Activated CD4-positive, CD25-positive, alpha-beta regulatory T cell (primary cell): Measurements from ENCODE around the gene TOMM7.
A peak's percentile ranks its signal among the peaks of the same experiment; 100 is the strongest.
"Not testable (repeated sequence)": the region's sequence is repeated elsewhere in the genome, so short reads cannot be mapped to it uniquely, and the experiment has no call there.

Experiments used
- DNase-seq, 4 experiments: peaks; one replicate each; lab custom pipeline; 2025; lab: John Stamatoyannopoulos, UW

Gene TOMM7

GRCh38 chr7:22853674-22854157, 31.1 kb upstream of the TOMM7 start:
- DNase-seq, result peak in 2 of 4 experiments; percentile 39 to 52

GRCh38 chr7:22853138-22853537, 30.5 kb upstream of the TOMM7 start:
- DNase-seq, result no peak

GRCh38 chr7:22851145-22851544, 28.5 kb upstream of the TOMM7 start:
- DNase-seq, result no peak

GRCh38 chr7:22850394-22850793, 27.7 kb upstream of the TOMM7 start:
- DNase-seq, result not testable (repeated sequence)

DNA sequence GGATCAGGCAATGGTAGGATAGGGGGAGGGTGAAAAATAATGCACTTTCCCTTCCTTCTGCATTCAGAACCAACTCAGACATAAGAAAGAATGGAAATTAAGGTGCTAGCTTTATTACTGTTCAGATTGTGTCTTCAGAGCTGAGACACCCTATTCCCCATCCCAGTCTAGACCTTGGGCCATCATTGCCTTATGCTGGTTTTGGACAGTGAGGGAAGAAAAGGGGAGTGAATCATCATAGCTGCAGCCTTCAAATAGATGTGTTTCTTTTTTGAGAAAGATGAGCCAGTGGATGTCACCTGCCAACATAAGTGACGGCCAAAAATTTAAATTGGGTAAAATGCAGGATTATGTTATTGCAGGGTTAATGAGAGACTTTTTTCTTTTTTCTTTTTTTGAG, 27.0 kb upstream of the TOMM7 start:
- DNase-seq, result no peak

DNA sequence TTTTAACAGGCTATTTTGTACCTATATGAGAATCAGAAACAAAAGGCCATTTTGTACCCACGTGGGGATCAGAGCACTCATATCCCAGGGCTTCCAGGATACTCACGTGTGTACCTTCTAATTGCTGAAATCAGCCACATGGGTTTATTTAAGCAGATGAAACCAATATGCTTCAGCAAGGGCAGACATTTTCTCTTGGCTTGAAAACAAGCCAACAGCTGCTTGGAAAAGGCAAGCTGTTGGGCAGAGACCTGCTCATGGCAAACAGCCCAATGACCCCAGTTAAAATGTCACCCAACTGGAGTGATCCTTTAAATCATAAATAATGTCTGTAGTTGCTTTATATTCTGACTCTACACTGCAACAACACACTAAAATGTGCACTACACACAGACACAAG, 26.5 kb upstream of the TOMM7 start:
- no peak for DNase-seq

- DNase-seq, result no peak
Measured at GRCh38 chr7:22846961-22847360, 24.3 kb upstream of the TOMM7 start.

GRCh38 chr7:22845221-22845834, 22.7 kb upstream of the TOMM7 start:
- DNase-seq, result no peak

- DNase-seq, result no peak
Measured at GRCh38 chr7:22843681-22844309, 21.1 kb upstream of the TOMM7 start.

GRCh38 chr7:22842973-22843372, 20.3 kb upstream of the TOMM7 start:
- no peak for DNase-seq

GRCh38 chr7:22842383-22842941, 19.8 kb upstream of the TOMM7 start:
- no peak for DNase-seq

GRCh38 chr7:22841954-22842353, 19.3 kb upstream of the TOMM7 start:
- DNase-seq, result no peak

GRCh38 chr7:22837308-22837707, 14.7 kb upstream of the TOMM7 start:
- DNase-seq, result no peak

GRCh38 chr7:22836506-22836905, 13.9 kb upstream of the TOMM7 start:
- DNase-seq, result not testable (repeated sequence)

DNA sequence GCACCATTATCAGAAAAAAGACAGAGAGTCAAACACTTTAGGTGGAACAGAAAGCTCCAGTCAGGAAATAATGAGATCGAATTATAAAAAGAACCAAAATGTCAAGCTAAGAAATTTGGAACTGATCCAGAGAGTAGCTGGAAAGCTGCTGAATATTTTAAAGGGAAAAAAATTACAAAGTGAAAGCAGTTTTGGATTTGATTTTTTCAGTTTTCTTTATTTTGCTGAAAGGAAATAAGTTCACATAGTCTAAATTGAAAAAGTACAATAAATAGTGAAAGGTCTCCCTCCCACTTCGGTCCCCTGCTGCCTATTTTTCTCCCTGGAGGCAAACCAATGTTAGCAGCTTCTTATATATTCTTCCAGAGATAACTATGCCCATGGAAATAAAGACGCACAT, 11.3 kb upstream of the TOMM7 start:
- no peak for DNase-seq

DNA sequence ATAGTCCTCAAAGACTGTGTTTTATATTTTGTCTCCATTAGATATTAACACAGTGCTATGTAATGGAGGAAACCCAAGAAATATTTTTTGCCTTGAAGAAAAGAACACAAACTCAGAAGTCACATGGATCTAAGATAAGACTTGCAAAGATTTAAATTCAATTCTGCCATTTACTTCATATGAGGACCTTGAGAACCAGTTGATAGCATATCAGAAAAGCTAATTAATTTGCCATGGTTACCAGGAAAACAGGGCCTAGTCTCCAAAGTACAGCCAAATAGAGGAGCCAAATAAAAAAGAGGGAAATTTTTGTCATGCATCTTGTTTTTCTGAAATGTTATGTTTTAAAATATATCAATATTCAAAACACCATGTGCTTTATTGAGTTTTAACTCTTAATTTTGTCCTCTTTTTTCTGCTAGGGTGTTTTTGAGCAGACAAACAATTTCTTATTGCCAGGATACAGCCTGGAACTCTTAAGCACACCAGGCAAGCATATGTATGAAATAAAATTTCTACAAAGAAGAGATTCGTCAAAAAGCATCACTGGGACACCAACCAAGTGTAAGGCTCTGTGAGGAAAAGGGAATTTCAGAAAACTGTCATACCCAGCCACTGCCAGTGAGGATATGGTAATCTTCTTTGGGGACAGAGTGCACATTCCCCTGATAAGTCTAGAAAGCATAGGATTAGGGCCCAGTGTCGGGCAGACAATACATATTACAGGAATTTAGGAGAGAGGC, 10.6 kb upstream of the TOMM7 start:
- no peak for DNase-seq

DNA sequence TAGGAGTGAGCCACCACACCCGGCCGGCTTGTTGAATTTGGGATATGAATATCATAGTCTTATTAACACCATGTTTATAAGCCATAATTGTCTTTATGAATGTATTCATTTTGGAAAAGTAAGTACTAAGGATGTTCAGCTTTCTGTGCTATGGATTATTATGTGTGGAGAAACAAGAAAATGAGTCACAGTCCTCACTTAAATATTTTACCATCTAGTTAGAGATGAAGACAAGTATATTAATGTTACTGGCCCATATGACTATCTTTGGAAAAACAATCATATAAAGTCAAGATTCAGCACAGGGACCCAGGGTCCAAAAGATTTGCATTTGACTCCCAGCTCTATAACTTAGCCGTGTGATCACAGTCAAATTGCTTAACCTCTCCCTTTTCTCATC, 9.8 kb upstream of the TOMM7 start:
- DNase-seq, result no peak

- no peak for DNase-seq
Measured at GRCh38 chr7:22831602-22832305, 9.1 kb upstream of the TOMM7 start.

GRCh38 chr7:22827563-22827962, 4.9 kb upstream of the TOMM7 start:
- no peak for DNase-seq

- no peak for DNase-seq
Measured at GRCh38 chr7:22826593-22826992, 3.9 kb upstream of the TOMM7 start.

GRCh38 chr7:22824760-22825159, 2.1 kb upstream of the TOMM7 start:
- no peak for DNase-seq

DNA sequence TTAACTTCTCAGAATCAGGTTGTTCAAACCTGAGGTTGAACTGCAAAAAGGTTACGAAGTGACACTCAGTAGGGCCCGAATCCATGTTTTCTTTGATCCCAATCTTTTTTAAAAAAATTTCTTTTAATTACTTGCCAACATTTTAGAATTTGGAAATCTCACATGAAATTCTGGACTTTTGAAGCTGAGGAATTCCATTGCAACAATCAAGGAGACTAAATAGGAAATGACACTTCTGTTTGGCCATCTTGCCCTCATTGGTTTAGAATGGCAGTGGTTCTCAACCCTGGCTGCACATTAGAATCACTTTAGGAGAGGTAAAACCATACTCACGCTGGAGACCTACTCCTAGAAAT, 471 bp upstream of the TOMM7 start:
- no peak for DNase-seq
